A549 (cell line): ENCODE measurements around the gene KCNV2. TPM values are rescaled to one million over a fixed set of nuclear protein-coding genes. Genes with fewer than 3 reads are reported as not detected.

ENCODE experiments used
- ATAC-seq, 2 experiments: fragments of 200-7000 bp in 1 of 2; fragments of >200 bp in 1 of 2; cut with Nextera tagmentation in 1 of 2; cut with Tn5 transposase in 1 of 2; 3 replicates each; pipeline versions ENCODE4 v1.8.0 to v1.9.1; 2018 to 2020; ENCODE audit warnings: mild to moderate bottlenecking in 1 of 2, moderate library complexity in 1 of 2
- CTCF ChIA-PET: fragments of 300-600 bp; sonication (Branson Sonifier 250); formaldehyde crosslinking; extraction: SDS; loops from one replicate; lab custom pipeline; 2021; ENCODE audit warnings: antibody characterized with exemption, inconsistent platforms; lab: Yijun Ruan, JAX
- POLR2A ChIA-PET: fragments of 350-600 bp; formaldehyde crosslinking; extraction: SDS; loops from one replicate; lab custom pipeline; 2021; ENCODE audit warnings: antibody characterized with exemption, inconsistent platforms; lab: Yijun Ruan, JAX
- DNase-seq, 2 experiments: peaks; one replicate each; pipeline versions ENCODE4 v3.0.0 to v3.0.0-alpha.2; 2011 to 2016; ENCODE audit warnings: low read depth in 1 of 2, low spot score in 1 of 2
- FAIRE-seq: peaks from 2 replicates; lab custom pipeline; 2011; peaks lifted over from hg19 to GRCh38; lab: Jason Lieb, UNC
- H3K27ac ChIP-seq, 2 experiments: fragments of >200 bp; sonication (Bioruptor Twin); formaldehyde crosslinking; 3 replicates each; pipeline ENCODE4 v1.5.1; 2016 to 2017
- H3K4me1 ChIP-seq: fragments of >200 bp; sonication (Bioruptor Twin); formaldehyde crosslinking; 3 replicates; pipeline ENCODE4 v1.6.1; 2016
- H3K4me2 ChIP-seq: fragments of >200 bp; sonication (Bioruptor Twin); formaldehyde crosslinking; 3 replicates; pipeline ENCODE4 v1.6.1; 2016
- H3K4me3 ChIP-seq: fragments of >200 bp; sonication (Bioruptor Twin); formaldehyde crosslinking; 3 replicates; pipeline ENCODE4 v1.5.1; 2016
- H3K9me3 ChIP-seq: fragments of >200 bp; sonication (Bioruptor Twin); formaldehyde crosslinking; 3 replicates; pipeline ENCODE4 v1.6.1; 2016
- CEBPB ChIP-seq, 2 experiments: fragments of >200 bp in 1 of 2; sonication (Bioruptor Twin) in 1 of 2; formaldehyde crosslinking in 1 of 2; IDR thresholded peaks; 2 replicates each; pipeline ENCODE4 v1.6.1; 2012 to 2016
- CHD2 ChIP-seq: fragments of 150-350 bp; IDR thresholded peaks from 2 replicates; pipeline ENCODE4 v1.6.1; 2014; ENCODE audit warnings: low read length; ENCODE audit not compliant: partially characterized antibody
- CHD4 ChIP-seq: fragments of 200-600 bp; sonication (generic); IDR thresholded peaks from 2 replicates; pipeline ENCODE4 v1.6.1; 2016; ENCODE audit warnings: antibody characterized with exemption, mild to moderate bottlenecking, borderline replicate concordance
- E2F6 ChIP-seq: IDR thresholded peaks from 2 replicates; pipeline ENCODE4 v1.6.1; 2012; ENCODE audit warnings: low read depth, borderline replicate concordance
- EHF ChIP-seq: fragments of 250-450 bp; sonication (Bioruptor Pico); IDR thresholded peaks from 2 replicates; pipeline ENCODE4 v1.5.0; 2020; ENCODE audit warnings: mild to moderate bottlenecking
- EHMT2 ChIP-seq: fragments of 200-600 bp; sonication (generic); IDR thresholded peaks from 2 replicates; pipeline ENCODE4 v1.6.1; 2016; ENCODE audit warnings: antibody characterized with exemption, low read depth, mild to moderate bottlenecking, moderate library complexity
- EP300 ChIP-seq, 2 experiments: fragments of >200 bp; sonication (Bioruptor Twin); formaldehyde crosslinking; IDR thresholded peaks; 2 replicates in 1 of 2; 3 replicates in 1 of 2; pipeline ENCODE4 v1.6.1; 2016 to 2017
- ESRRA ChIP-seq: fragments of 150-350 bp; IDR thresholded peaks from 2 replicates; pipeline ENCODE4 v1.6.1; 2014; ENCODE audit warnings: mild to moderate bottlenecking, low read length, borderline replicate concordance
- FOSB ChIP-seq: fragments of 250-450 bp; sonication (Bioruptor Pico); IDR thresholded peaks from 2 replicates; pipeline ENCODE4 v1.5.0; 2020; ENCODE audit warnings: mild to moderate bottlenecking, moderate library complexity
- FOSL2 ChIP-seq, 2 experiments: fragments of 450-650 bp in 1 of 2; fragments of >200 bp in 1 of 2; sonication (Bioruptor Twin) in 1 of 2; formaldehyde crosslinking; IDR thresholded peaks; 2 replicates each; pipeline versions ENCODE4 v1.5.0 to v1.6.1; 2016 to 2020; ENCODE audit warnings: mild to moderate bottlenecking in 1 of 2, moderate library complexity in 1 of 2
- FOXS1 ChIP-seq: fragments of 250-450 bp; sonication (Bioruptor Pico); IDR thresholded peaks from 2 replicates; pipeline ENCODE4 v1.5.0; 2020; ENCODE audit warnings: mild to moderate bottlenecking, moderate library complexity
- HES2 ChIP-seq: fragments of >200 bp; sonication (Bioruptor Twin); formaldehyde crosslinking; IDR thresholded peaks from 2 replicates; pipeline ENCODE4 v1.6.1; 2016
- HEYL ChIP-seq: fragments of 250-450 bp; sonication (Bioruptor Pico); IDR thresholded peaks from 2 replicates; pipeline ENCODE4 v1.8.0; 2021; ENCODE audit warnings: mild to moderate bottlenecking, moderate library complexity
- HOXB5 ChIP-seq: fragments of 250-450 bp; sonication (Bioruptor Pico); IDR thresholded peaks from 2 replicates; pipeline ENCODE4 v1.5.0; 2020; ENCODE audit warnings: mild to moderate bottlenecking, moderate library complexity
- JUN ChIP-seq, 2 experiments: fragments of >200 bp; sonication (Bioruptor Twin); formaldehyde crosslinking; IDR thresholded peaks; 2 replicates in 1 of 2; 3 replicates in 1 of 2; pipeline ENCODE4 v1.6.1; 2016 to 2017
- KDM5A ChIP-seq: fragments of 200-600 bp; sonication (generic); IDR thresholded peaks from 2 replicates; pipeline ENCODE4 v1.6.1; 2016; ENCODE audit warnings: antibody characterized with exemption, mild to moderate bottlenecking
- MAFK ChIP-seq: fragments of 450-650 bp; IDR thresholded peaks from 2 replicates; pipeline ENCODE4 v1.6.1; 2014; ENCODE audit not compliant: partially characterized antibody
- MAZ ChIP-seq: fragments of 150-350 bp; IDR thresholded peaks from 2 replicates; pipeline ENCODE4 v1.6.1; 2014; ENCODE audit warnings: antibody characterized with exemption, low read depth, low read length, borderline replicate concordance
- MYC ChIP-seq: IDR thresholded peaks from 2 replicates; pipeline ENCODE4 v1.6.1; 2012; ENCODE audit warnings: mild to moderate bottlenecking, inconsistent platforms, low read length, improper control_type of control experiment, borderline replicate concordance
- NR3C1 ChIP-seq: fragments of >200 bp; sonication (Bioruptor Twin); formaldehyde crosslinking; IDR thresholded peaks from 3 replicates; pipeline ENCODE4 v1.6.1; 2017
- RAD21 ChIP-seq, 2 experiments: fragments of >200 bp in 1 of 2; sonication (Bioruptor Twin) in 1 of 2; formaldehyde crosslinking in 1 of 2; IDR thresholded peaks in 1 of 2; conservative IDR thresholded peaks in 1 of 2; 2 replicates in 1 of 2; 3 replicates in 1 of 2; pipeline ENCODE4 v1.6.1; 2012 to 2018; ENCODE audit warnings: inconsistent platforms in 1 of 2
- RFX5 ChIP-seq: fragments of 450-650 bp; IDR thresholded peaks from 2 replicates; pipeline ENCODE4 v1.7.1; 2014; ENCODE audit warnings: antibody characterized with exemption, mild to moderate bottlenecking, moderate library complexity
- RNF2 ChIP-seq: fragments of 200-600 bp; sonication (generic); IDR thresholded peaks from 2 replicates; pipeline ENCODE4 v1.6.1; 2016; ENCODE audit warnings: low read depth, mild to moderate bottlenecking, antibody characterized with exemption, moderate library complexity, borderline replicate concordance
- TFCP2L1 ChIP-seq: fragments of 250-450 bp; sonication (Bioruptor Pico); IDR thresholded peaks from 2 replicates; pipeline ENCODE4 v1.5.0; 2021; ENCODE audit warnings: mild to moderate bottlenecking
- USF2 ChIP-seq: fragments of 450-650 bp; IDR thresholded peaks from 2 replicates; pipeline ENCODE4 v1.6.1; 2014; ENCODE audit warnings: antibody characterized with exemption
- ZFP36 ChIP-seq: fragments of 450-650 bp; IDR thresholded peaks from 2 replicates; pipeline ENCODE4 v1.6.1; 2014; ENCODE audit warnings: borderline replicate concordance; ENCODE audit not compliant: partially characterized antibody
- WGBS: methylation state at CpG from one replicate; pipeline ENCODE4 v1.1.6; 2017; ENCODE audit errors: missing lambda C conversion rate; 5-methylcytosine and 5-hydroxymethylcytosine counted together
- polyA plus RNA-seq, 4 experiments: library from polyadenylated mRNA; depleted of rRNA in 3 of 4; stranded (reverse); fragments of >200 nt; fragmentation: RNase III in 1 of 4; extraction: RNeasy Plus Mini Kit Qiagen cat#74134 plus additional on column Dnase treatment in 1 of 4; gene quantifications; 2 replicates in 3 of 4; 3 replicates in 1 of 4; pipeline ENCODE4 v1.2.3, GENCODE V29; 2011 to 2017

The KCNV2 gene
- polyA plus RNA-seq, 2 of the 4 experiments (the other 2 are of a cell fraction) = not detected

GRCh38 chr9:2726650-2727340 lies 9.5 kb downstream of the KCNV2 start:
- DNase-seq (no peak), FAIRE-seq (no peak), ATAC-seq (no peak)
- Histone ChIP-seq H3K4me3 (no peak overlapping the region), H3K4me1 (peaks cover 31% of the 10 kb centered on the region), H3K27ac (peak overlapping the region in 1 of 2 experiments; percentile 24; a peak in 1 of 6 replicates), H3K4me2 (no peak overlapping the region), H3K9me3 (no peaks in the 10 kb centered on the region)
- WGBS = 88% methylated on average over 13 of the region's 13 CpGs
- ChIA-PET CTCF (interaction anchor here (1.1 to 2.1 kb wide), 6 partner anchors 12 to 595 kb away, joined by 3 to 11 read pairs (median 6); no protein-coding TSS in a partner anchor), POLR2A (no interaction called here)
- TF ChIP-seq TFCP2L1 (CRISPR knock-in tag) (no peak), CHD2 (no peak), CHD4 (no peak), E2F6 (no peak), HEYL (CRISPR knock-in tag) (no peak), FOSB (no peak), HES2 (no peak), RAD21 (conservative IDR thresholded peaks at IDR 0.05 in 1 of 2, IDR thresholded peaks at IDR 0.05 in 1 of 2) (no peak), EHF (no peak), RFX5 (no peak), MAFK (no peak), FOXS1 (CRISPR knock-in tag) (no peak), CEBPB (IDR thresholded peaks at IDR 0.05) (no peak), USF2 (no peak), EP300 (IDR thresholded peaks at IDR 0.05) (no peak), JUN (IDR thresholded peaks at IDR 0.05) (no peak), NR3C1 (no peak)

- Histone ChIP-seq H3K4me3 (no peak overlapping the region), H3K4me2 (no peak overlapping the region), H3K4me1 (peaks cover 31% of the 10 kb centered on the region), H3K27ac (peak overlapping the region in 1 of 2 experiments; percentile 48; a peak in 1 of 6 replicates), H3K9me3 (no peaks in the 10 kb centered on the region)
- ATAC-seq (no peak), DNase-seq (no peak), FAIRE-seq (no peak)
- WGBS = 88% methylated on average over 2 of the region's 2 CpGs
- ChIA-PET POLR2A (no interaction called here), CTCF (interaction anchor here (1.0 to 3.7 kb wide), 23 partner anchors 9 to 595 kb away, joined by 3 to 20 read pairs (median 5); partner anchors contain the start of gene KCNV2)
- TF ChIP-seq FOXS1 (CRISPR knock-in tag) (no peak), NR3C1 (no peak), HOXB5 (no peak), JUN (IDR thresholded peaks at IDR 0.05) (no peak), ESRRA (no peak), KDM5A (no peak), CHD2 (no peak), HEYL (CRISPR knock-in tag) (no peak), MYC (no peak), ZFP36 (no peak), FOSL2 (IDR thresholded peaks at IDR 0.05) (no peak), FOSL2 (CRISPR knock-in tag; IDR thresholded peaks at IDR 0.05) (no peak), RNF2 (no peak), EHMT2 (no peak), MAZ (no peak)
Measured at GRCh38 chr9:2727374-2727773, 10.1 kb downstream of the KCNV2 start.
